DMS53 treated with DMSO at 0.1 percent for 48 hours (cell line): Measurements from ENCODE around the gene METTL1.
"Not testable (repeated sequence)": the region's sequence is repeated elsewhere in the genome, so short reads cannot be mapped to it uniquely, and the experiment has no call there.

Experiments
- DNase-seq: peaks from one replicate; lab custom pipeline; 2025; ENCODE audit not compliant: unreplicated experiment; lab: John Stamatoyannopoulos, UW

Gene METTL1

DNA sequence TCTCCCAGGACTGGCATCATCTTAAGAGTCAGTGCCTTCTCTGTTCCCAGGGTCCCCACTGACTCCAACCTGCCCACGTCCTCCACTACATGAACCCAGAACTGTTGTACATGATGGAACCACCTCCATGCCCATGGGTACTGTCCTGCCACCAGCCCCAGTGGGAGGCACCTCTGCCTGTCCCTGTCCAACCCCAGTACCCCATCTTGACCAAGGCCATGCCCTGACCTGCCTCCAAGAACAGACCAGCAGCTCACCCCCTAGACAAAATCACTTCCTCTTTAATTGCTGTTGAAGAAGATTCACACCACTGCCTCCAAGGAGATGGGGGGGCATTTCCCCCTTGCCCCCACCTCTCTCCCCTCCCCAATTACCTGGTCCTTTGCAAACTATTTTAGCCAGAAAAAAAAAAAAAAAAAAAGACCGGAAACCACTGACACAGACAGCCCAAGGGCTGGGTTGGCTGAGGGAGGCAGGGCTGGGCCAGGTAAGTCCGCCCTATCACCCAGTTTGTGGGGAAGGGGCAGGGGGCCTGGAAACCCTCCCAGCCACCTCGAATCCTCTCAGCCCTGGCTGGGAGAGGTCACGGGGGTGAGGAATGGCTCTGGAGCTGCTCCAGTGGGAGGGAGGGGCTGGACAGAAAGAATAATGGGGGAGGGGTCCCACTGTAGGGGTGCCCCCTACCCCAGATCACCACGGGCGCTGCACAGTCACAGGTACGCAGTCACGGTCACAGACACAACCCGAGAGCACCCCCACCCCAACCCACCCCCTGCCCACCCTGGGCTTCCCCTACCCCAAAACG lies 46.8 kb downstream of the METTL1 start:
- DNase-seq: no peak

DNA sequence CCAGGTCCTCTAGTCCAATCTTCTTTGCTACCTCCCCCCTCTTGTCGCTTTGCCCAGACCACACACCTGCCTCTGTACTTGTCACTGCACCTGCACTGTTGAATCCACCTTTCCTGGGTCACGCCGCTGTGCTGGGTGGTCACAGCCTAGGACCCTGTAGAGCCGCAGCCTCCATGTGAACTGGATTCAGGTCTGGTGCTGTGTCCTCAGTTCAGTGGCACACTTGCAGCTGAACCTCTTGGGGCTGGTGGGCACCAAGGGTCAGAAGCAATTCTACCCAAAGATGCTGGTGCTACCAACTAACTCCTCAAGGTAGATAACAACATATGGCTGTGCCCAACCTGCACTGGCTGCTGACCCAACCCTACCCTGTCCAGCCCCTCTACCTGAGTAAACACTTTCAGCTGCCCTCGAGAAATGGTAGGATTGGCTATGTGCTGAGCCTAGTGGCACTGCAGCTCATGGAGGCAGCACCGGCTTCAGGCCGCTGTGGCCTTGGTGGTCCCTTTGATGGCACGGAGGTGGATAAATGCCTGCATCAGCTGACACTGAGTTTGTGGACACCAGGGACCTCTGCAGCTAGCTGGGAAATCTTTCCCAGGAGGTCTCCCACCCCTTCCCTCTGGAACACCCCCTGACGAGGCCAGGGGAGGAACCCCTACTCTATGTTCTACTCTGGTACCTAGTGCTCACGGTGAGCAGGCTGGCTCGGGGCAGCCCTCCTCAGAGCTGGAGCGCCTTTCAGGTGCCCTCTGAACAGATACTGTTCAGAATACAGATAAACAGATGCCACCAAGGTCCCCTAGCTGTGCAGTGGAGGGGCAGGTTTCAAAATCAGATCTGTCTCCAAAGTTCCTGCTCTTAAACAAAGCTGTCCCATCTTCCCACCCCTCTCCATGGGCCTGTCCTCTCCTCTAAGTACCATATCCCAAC lies 47.6 kb downstream of the METTL1 start:
- no peak for DNase-seq

DNA sequence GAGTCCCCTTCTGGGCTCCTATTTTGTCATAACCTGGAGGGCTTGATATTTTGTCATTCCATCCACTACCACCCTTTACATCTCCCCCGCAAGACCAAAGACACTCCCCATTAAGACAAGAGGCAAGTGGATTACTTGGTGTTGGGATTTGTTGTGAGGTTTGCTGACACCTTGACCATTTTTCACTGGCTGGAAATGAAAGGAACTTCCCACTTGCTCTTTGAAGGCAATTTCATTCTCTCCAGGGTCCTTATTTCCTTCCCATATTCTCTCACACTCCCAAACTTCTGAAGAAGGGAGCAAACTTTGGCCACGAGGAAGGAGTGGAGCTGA lies 48.3 kb downstream of the METTL1 start:
- no peak for DNase-seq

DNA sequence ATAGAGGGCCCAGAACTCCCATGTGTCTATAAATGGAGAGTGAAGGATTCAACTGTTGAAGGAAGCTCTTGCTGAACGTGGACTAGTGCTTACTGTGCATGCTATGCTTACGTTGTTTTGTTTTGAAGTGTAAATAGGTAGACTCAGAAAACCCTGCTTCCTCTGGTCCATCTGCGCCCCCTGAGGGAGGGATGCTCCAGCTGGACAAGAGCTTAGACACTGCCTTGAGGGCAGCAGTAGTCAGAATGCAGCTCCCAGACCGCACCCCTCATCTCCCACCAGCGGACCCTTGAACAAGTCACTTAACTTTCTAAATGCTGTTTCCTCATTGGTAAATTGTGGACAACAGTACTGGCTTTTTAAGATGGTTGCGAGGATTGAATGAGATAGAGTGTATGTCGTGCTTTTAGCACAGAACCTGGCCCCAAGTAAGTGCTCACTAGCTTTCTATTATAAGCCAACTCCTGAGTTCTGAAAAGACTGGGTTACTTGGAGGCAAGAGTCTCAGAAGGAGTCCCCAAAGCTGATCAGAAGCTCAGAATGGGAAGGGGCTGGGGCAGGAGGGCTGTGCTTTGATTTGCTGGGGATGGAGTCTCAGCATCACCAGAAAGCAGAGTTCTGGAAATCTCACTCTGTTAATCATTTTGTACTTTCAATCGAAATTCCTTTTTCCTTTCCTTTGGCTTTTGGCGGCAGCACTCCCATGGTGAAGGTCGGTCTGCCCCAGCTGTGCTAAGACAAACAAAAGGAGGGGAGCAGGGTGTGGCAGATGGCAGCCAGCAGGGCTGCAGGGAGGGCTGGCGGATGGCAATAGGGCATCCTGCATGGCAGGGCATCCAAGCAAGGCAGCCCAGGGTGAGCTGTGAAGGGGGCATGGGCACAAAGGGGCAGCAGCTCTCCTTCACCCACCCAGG lies 48.9 kb downstream of the METTL1 start:
- DNase-seq: no peak

DNA sequence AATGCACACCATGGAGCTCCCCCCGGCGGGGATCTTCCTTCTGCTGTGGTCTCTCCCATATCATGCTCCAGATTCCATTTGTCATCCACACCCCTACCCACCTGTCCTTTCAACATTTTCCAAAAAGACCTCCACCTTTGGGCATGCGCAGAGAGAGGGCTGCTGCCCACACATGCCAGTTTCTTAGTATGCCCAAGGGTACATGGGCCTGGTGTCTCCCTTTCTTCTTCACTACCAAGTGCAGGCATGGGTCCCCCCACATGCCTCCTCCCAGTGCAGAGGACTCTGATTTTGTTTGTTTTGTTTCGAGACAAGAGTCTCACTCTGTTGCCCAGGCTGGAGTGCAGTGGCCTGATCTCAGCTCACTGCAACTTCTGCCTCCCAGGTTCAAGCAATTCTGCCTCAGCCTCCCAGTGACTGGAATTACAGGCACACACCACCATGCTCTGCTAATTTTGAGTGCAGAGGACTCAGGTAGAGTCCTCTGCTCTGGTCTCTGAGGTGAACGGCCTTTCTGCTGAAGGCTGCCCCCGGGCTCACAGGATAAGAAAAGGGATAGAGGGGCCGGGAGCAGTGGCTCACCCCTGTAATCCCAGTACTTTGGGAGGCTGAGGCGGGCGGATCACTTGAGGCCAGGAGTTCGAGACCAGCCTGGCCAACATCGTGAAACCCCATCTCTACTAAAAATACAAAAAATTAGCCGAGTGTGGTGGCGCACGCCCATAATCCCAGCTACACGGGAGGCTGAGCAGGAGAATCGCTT lies 49.9 kb downstream of the METTL1 start:
- not testable (repeated sequence) for DNase-seq

DNA sequence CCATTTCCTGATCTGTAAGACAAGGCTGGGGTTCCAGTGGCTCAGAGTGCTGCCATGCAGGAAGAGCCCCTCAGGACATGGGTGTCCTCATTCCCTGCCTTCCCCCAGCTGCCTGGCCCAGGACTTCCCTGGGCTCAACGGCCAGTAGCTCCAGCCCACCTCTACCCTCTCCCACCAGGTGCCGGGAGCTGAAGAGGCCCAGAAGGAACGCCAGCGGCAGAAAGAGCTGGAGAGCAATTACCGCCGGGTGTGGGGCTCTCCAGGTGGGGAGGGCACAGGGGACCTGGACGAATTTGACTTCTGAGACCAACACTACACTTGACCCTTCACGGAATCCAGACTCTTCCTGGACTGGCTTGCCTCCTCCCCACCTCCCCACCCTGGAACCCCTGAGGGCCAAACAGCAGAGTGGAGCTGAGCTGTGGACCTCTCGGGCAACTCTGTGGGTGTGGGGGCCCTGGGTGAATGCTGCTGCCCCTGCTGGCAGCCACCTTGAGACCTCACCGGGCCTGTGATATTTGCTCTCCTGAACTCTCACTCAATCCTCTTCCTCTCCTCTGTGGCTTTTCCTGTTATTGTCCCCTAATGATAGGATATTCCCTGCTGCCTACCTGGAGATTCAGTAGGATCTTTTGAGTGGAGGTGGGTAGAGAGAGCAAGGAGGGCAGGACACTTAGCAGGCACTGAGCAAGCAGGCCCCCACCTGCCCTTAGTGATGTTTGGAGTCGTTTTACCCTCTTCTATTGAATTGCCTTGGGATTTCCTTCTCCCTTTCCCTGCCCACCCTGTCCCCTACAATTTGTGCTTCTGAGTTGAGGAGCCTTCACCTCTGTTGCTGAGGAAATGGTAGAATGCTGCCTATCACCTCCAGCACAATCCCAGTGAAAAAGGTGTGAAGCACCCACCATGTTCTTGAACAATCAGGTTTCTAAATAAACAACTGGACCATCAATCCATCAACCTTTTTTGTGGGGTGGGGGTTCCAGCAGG lies 51.0 kb downstream of the METTL1 start:
- DNase-seq: no peak

DNA sequence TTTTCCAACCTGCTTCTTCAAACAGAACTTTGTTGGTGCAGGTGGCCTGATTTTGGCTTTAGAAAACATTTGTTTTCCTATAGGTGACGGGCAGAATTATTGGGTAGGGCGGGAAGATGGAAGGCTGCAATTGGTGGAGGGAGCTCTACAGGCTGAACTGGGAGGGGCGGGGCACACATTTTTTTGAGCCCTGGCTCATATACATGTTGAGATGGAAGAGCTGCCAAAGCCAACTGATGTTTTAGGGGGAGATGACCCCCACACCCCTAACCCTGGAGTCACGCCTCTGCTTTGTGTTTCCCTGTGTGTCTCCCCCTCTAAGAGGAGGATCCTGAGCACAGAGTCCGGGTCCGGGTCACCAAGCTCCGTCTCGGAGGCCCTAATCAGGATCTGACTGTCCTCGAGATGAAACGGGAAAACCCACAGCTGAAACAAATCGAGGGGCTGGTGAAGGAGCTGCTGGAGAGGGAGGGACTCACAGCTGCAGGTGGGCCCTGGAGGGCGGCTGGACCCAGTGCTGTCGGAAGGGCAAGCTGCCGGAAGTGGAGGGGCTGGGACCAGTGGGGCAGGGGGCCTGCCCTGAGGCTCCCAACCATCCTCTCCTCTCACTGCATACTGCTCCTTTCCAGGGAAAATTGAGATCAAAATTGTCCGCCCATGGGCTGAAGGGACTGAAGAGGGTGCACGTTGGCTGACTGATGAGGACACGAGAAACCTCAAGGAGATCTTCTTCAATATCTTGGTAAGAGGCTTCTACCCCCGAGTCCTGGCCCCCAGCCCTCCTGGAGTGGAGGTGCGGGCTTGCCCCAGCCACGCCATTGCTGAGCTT lies 51.9 kb downstream of the METTL1 start:
- DNase-seq: no peak

DNA sequence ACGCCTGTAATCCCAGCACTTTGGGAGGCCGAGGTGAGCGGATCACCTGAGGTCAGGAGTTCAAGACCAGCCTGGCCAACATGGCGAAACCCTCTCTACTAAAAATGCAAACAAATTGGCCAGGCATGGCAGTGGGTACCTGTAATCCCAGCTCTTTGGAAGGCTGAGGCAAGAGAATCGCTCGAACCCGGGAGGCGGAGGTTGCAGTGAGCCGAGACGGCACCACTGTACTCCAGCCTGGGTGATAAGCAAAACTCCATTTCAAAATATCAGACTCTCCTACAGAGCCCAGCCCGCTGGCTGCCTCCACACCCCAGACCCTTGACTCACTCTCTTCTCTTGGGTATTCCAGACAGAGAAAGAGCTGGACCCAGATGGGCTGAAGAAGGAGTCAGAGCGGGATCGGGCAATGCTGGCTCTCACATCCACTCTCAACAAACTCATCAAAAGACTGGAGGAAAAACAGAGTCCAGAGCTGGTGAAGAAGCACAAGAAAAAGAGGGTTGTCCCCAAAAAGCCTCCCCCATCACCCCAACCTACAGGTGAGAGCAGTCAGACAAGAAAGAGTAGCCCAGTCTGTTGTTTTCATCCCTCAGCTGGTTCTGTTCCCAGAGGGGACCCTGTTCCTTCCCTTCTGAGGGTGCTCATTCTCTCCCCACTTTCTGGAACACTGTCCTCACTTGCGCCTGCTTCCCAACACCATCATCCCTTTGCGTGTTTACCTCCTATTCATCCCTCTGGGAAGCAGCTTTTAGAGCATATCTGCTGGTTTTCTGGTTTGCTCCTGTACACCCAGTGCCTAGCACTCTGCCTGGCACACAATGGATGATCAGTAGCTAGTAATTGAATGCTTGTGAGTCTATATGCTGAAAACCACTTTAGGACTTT lies 53.0 kb downstream of the METTL1 start:
- DNase-seq: no peak
